IPS DF 6.9 (cell line): ENCODE results near the gene CCT8L2.
"Not testable (repeated sequence)": the region's sequence is repeated elsewhere in the genome, so short reads cannot be mapped to it uniquely, and the experiment has no call there.

Experiments used
- DNase-seq: peaks from one replicate; pipeline ENCODE4 v3.0.0-alpha.2; 2013; ENCODE audit warnings: low read depth, low spot score
- H3K27ac ChIP-seq: one replicate; pipeline ENCODE4 v1.5.1; 2013; ENCODE audit warnings: low read length, control low read depth
- H3K27me3 ChIP-seq: 2 replicates; pipeline ENCODE4 v1.6.1; 2013; ENCODE audit warnings: mild to moderate bottlenecking, low read length; ENCODE audit not compliant: control insufficient read depth, insufficient read depth
- H3K36me3 ChIP-seq: 2 replicates; pipeline ENCODE4 v1.6.1; 2013; ENCODE audit warnings: low read length; ENCODE audit not compliant: control insufficient read depth, insufficient read depth
- H3K4me1 ChIP-seq: 2 replicates; pipeline ENCODE4 v1.6.1; 2013; ENCODE audit warnings: low read length; ENCODE audit not compliant: control insufficient read depth, insufficient read depth
- H3K4me3 ChIP-seq: 2 replicates; pipeline ENCODE4 v1.5.1; 2013; ENCODE audit warnings: mild to moderate bottlenecking, low read length
- H3K9me3 ChIP-seq: 2 replicates; pipeline ENCODE4 v1.6.1; 2013; ENCODE audit warnings: low read length, inconsistent platforms; ENCODE audit not compliant: control insufficient read depth, insufficient read depth
- WGBS: extraction: QIAGEN DNeasy Blood & Tissue Kit; methylation state at CpG from one replicate; pipeline ENCODE4 v1.1.7; 2013; ENCODE audit warnings: mixed read lengths, missing lambda C conversion rate; ENCODE audit not compliant: insufficient read length, insufficient coverage; 5-methylcytosine and 5-hydroxymethylcytosine counted together

Gene CCT8L2

DNA sequence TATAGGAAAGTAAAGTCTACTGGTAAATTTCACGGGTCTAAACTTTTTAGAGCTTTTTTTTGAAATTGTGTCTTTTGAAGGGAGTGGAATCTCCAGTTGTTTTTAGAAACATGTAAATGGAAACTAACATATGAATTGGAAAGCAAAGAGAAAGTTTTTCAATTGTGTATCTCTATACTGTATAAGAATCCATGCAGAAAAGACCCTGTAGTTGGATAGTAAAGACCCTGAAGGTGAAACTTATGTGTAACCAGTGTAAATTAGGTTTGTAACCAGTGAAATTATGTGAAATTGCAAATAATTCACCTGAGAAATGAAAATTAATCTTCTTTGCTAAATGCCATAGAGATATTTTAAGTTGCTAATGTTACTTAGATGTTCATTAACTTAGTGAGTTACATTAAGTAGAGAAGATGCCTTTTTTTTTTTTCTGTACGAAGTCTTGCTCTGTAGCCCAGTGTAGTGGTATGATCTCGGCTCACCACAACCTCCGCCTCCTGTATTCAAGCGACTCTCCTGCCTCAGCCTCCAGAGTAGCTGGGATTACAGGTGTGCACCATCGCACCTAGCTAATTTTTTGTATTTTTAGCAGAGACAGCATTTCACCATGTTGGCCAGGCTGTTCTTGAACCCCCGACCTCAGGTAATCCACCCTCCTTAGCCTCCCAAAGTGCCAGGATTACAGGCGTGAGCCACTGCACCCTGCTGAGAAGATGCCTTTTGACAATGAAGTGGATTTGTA, 11.8 kb upstream of the CCT8L2 start:
- not testable (repeated sequence) for H3K27me3 ChIP-seq, H3K4me1 ChIP-seq, H3K9me3 ChIP-seq, H3K4me3 ChIP-seq, H3K27ac ChIP-seq, H3K36me3 ChIP-seq, DNase-seq
- WGBS: no CpG with 5 or more reads among the region's 8 CpGs

DNA sequence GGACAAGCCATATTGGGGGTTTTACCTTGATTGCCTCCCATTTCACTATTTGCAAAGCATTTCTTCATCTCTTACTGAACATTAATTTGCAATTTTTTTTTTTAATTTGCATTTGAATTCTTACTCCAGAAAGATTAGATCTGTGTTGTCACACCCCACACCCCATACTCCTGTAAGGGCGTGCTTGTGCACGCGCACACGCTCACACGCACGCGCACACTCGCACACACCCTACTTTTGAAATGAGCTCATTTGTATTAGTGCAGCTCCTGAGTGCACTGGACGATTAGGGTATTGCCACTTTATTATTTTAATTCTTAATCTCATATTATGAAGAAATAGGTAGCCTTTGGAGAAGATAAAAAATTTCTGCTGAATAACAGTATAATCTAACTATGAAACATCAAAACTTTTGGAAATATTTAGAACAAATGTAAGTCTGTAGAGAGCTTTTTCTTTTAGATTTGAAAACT, 11.2 kb upstream of the CCT8L2 start:
- H3K4me3 ChIP-seq, H3K4me1 ChIP-seq, H3K27ac ChIP-seq, H3K27me3 ChIP-seq, H3K36me3 ChIP-seq, H3K9me3 ChIP-seq, DNase-seq: not testable (repeated sequence)
- whole genome bisulfite sequencing: no CpG with 5 or more reads among the region's 9 CpGs

DNA sequence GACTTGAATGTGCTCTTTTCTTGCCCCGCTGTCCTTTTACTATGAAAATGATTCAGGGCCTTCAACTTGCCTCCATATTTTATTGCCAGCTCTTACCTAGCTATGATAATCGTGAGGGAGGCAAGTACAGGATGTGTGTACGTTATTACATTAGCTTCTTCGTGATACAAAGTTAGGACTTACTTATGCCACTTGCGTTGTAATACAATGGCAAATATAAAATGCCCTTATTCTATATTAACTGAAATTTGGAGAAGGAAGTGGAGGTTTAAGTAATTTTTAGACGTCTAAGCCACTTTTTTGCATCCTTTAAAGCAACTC, 10.8 kb upstream of the CCT8L2 start:
- no peaks in the 10 kb centered on the region for H3K4me1 ChIP-seq
- H3K27me3 ChIP-seq: no peaks in the 10 kb centered on the region
- H3K9me3 ChIP-seq: no peaks in the 10 kb centered on the region
- H3K27ac ChIP-seq: no peak overlapping the region
- no CpG with 5 or more reads among the region's 6 CpGs for WGBS
- H3K36me3 ChIP-seq: no peaks in the 10 kb centered on the region
- no peak for DNase-seq
- no peak overlapping the region for H3K4me3 ChIP-seq

DNA sequence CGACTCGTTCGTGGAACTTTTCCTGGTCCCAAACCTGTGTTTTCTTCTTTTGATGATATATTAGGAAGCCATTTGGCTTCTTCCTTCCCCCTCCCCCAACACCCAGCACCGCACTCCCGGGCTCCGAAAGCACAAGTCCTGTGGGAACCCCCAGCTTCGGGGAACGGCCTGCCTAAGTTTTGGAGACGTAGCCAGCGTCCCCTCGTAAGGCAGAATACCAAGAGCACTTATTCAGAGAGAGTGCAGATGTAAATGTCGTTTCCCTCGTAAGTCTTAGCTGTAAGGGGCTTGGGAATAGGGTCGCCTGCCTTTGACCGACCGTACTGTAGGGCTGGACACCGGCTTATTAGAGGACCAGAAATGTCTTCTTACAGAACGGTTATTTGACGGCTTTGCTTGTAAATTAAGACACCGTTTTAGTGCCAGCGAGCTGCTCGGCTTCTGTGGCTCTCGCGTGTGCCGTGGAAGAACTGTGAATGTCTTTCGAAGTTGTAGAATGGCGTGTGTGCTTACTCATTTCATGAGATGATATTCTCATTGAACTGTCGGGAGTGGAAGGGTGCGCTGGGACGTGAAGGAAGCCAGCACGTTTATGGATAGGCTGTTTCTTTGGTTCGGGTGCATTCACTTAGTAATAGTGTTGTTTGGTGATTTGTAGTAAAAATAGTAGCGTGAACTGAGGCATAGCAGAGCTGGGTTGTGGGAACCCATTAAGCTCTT, 10.3 kb upstream of the CCT8L2 start:
- H3K27ac ChIP-seq, H3K9me3 ChIP-seq, DNase-seq, H3K27me3 ChIP-seq, H3K36me3 ChIP-seq, H3K4me1 ChIP-seq, H3K4me3 ChIP-seq: not testable (repeated sequence)
- WGBS: no CpG with 5 or more reads among the region's 33 CpGs

DNA sequence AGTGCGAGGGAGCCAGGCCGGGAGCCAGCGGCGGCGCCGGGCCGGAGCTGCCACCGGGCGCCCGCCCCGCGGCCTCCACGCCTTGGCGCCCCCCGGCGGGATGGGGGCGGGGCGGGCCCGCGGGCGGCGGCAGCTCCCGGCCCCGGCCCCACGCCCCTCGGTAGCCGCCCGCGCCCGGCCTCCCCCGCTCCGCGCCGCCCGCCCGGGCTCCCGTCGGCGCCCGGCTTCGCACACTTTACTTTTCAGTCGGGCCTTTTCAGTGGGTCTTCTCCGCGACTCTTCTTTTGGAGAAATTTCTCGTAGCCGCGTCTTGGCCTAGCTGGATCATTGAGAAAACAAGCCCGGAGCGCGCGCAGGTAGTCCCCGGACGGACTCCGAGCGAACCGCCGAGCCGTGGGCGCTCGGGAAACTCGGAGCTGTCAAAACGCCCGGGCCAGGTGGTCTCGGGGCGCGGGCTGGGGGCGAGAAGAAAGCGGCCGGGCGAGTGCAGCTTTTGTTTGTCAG, 9.7 kb upstream of the CCT8L2 start:
- not testable (repeated sequence) for H3K36me3 ChIP-seq, H3K4me1 ChIP-seq, H3K9me3 ChIP-seq, H3K27me3 ChIP-seq, H3K27ac ChIP-seq, DNase-seq, H3K4me3 ChIP-seq
- no CpG with 5 or more reads among the region's 70 CpGs for WGBS

DNA sequence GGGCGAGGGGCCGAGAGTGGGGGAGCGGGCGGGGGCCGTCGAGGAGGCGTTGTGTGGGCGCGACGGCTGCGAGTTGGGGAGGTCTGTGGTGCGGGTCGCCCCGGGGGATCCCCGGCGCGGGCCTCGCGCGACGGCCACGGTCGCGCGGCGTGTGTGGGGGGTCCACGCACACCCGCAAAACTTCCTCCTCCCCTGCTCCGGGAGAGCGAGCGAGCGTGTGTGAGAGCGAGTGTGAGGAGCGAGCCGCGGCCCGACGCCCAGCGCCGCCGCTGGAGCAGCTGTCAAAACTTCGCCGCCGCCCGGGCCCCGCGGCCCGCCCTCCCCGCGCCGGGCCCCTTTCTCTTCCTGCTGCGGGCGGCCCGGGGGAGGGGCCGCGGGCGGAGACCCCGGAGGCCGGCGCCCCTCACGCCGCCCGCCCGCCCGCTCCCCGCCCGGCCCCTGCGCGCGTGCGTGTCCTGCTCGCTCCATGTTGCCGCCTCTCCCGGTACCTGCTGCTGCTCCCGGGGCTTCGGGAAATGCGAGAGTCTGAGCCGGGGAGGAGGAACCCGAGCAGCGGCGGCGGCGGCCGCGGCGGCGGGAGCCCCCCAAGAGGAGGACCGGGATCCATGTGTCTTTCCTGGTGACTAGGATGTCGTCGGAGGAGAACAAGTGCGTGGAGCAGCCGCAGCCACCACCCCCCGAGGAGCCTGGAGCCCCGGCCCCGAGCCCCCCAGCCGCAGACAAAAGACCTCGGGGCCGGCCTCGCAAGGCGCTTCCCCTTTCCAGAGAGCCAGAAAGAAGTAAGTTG, 9.0 kb upstream of the CCT8L2 start:
- Histone ChIP-seq H3K27ac (no peak overlapping the region), H3K27me3 (no peaks in the 10 kb centered on the region), H3K36me3 (no peaks in the 10 kb centered on the region), H3K4me3 (no peak overlapping the region), H3K9me3 (no peaks in the 10 kb centered on the region), H3K4me1 (no peaks in the 10 kb centered on the region)
- no CpG with 5 or more reads among the region's 100 CpGs for WGBS
- DNase-seq: no peak

DNA sequence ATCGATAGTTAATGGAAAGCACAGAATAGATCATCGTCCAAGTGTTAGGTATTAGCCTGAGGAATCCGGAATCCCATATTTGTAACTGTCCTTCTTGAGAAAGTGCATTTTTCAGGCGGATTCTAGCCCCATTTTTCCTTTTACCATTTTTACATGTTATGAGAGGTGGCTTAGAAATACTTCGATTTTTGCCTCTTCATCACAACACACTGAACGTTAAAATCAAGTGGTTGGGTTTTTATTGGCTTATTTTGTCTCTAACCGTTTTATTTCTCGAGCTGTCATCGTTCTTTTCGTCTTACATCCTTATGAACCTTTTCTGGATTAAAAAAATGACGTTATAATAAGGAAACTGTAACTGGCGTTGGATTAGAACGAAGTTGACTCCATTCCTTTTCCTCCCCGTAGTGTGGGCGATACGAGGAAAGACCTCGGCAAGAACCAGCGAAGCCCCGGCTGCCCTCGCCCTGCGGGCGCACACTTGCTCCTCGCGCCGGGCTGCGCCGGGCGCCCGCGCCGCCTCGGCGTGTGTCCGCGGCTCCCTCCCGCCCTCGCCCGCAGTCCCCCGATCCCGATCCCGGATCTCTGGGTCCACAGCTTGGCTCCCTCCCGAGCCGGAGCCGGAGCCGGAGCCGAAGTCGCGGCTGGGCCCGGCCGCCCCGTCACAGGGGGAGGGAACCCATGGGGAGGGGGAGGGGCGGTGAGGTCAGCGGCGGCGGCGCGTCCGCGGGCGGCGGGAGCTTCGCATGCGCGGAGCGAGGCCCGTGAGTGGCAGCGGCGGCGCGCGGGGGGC, 8.2 kb upstream of the CCT8L2 start:
- DNase-seq, H3K27ac ChIP-seq: not testable (repeated sequence)
- WGBS: no CpG with 5 or more reads among the region's 71 CpGs

DNA sequence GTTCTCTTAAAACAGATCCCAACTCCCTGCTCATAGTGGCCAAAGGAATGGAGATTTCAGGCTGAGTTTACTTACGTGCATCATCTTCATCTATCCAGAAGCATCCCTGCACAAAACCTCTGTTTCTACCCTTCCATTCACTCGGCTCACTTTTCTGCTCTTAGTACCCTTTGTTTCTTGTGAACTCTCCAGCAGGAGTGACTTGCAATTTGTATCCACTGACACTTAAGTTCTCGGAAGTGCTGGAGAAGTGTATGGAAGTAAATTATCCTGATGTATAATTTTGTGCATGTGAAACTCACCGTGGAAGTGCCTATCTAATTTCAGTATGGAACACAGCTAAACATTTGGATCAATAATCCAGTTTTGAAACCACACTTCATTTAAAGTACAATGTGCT, 7.0 kb upstream of the CCT8L2 start:
- DNase-seq, H3K27me3 ChIP-seq, H3K27ac ChIP-seq, H3K4me1 ChIP-seq, H3K4me3 ChIP-seq, H3K36me3 ChIP-seq, H3K9me3 ChIP-seq: not testable (repeated sequence)
- no CpG with 5 or more reads among the region's 4 CpGs for WGBS

More for the DNA sequence above, 8.2 kb upstream of the CCT8L2 start:
- not testable (repeated sequence) for H3K4me3 ChIP-seq, H3K27me3 ChIP-seq, H3K4me1 ChIP-seq, H3K9me3 ChIP-seq, H3K36me3 ChIP-seq

DNA sequence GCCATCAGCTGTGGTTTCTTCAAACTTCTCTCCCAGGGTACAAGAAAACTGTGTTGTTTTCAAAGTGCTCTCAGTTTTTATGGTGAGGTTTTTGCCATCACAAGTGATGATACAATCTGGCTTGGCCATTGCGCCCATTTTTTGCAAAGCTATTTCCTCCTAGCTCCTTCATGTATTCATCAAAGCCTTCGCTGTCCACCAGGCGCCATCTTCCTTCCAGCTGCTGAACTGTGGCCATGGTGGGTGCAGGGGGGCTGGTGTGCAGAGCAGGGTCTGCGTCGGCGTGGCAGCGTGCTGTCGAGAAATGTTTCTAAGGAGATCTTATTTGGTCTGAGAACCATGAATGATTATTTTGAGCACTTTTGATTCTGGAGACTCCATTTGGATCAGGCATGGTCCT, 2.6 kb upstream of the CCT8L2 start:
- H3K27ac ChIP-seq, H3K27me3 ChIP-seq, DNase-seq, H3K4me3 ChIP-seq, H3K4me1 ChIP-seq, H3K36me3 ChIP-seq, H3K9me3 ChIP-seq: not testable (repeated sequence)
- WGBS: no CpG with 5 or more reads among the region's 8 CpGs

DNA sequence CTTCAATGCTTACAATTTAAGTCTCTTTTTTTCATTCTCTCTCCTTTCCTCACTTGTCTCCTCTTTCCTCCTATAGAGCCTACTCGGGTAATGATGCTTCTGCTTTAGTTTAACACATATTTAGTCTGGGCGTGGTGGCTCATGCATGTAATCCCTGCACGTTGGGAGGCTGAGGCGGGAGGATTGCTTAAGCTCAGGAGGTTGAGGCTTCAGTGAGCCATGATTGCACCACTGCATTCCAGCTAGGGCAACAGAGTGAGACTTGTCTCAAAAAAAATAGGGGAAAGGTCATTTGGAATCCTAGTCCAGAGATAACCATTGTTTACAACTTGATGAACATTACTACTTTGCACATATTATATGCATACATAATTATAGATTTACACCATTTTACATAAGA, 1.4 kb upstream of the CCT8L2 start:
- H3K9me3 ChIP-seq: peaks cover 2% of the 10 kb centered on the region; the same call in 1 of the 2 replicates

More for the DNA sequence above, 1.4 kb upstream of the CCT8L2 start:
- H3K4me3 ChIP-seq: no peak overlapping the region
- H3K27ac ChIP-seq: no peak overlapping the region
- no peaks in the 10 kb centered on the region for H3K4me1 ChIP-seq
- no peaks in the 10 kb centered on the region for H3K36me3 ChIP-seq
- H3K27me3 ChIP-seq: no peaks in the 10 kb centered on the region
- no peak for DNase-seq
- no CpG with 5 or more reads among the region's 4 CpGs for WGBS
